GM19240 (cell line): ENCODE results near the gene EP300.
"Not testable (repeated sequence)": the region's sequence is repeated elsewhere in the genome, so short reads cannot be mapped to it uniquely, and the experiment has no call there.

ENCODE experiments used
- DNase-seq: peaks from one replicate; pipeline ENCODE4 v3.0.0; 2011; ENCODE audit warnings: low spot score; ENCODE audit not compliant: insufficient read length

EP300 gene

GRCh38 chr22:41078931-41079330, 13.5 kb upstream of the EP300 start:
- DNase-seq: no peak

GRCh38 chr22:41085842-41086241, 6.5 kb upstream of the EP300 start:
- no peak for DNase-seq

GRCh38 chr22:41091132-41092022, 1.0 kb upstream of the EP300 start:
- DNase-seq: peak; percentile 90

GRCh38 chr22:41092847-41093411, 537 bp downstream of the EP300 start:
- DNase-seq: no peak

- DNase-seq: no peak
Observed at GRCh38 chr22:41094041-41094593, 1.7 kb downstream of the EP300 start.

GRCh38 chr22:41096391-41096790, 4.0 kb downstream of the EP300 start:
- no peak for DNase-seq

GRCh38 chr22:41096841-41097240, 4.4 kb downstream of the EP300 start:
- no peak for DNase-seq

GRCh38 chr22:41099036-41099435, 6.6 kb downstream of the EP300 start:
- no peak for DNase-seq

- no peak for DNase-seq
Observed at GRCh38 chr22:41106122-41106968, 14.0 kb downstream of the EP300 start.

GRCh38 chr22:41106969-41107325, 14.6 kb downstream of the EP300 start:
- not testable (repeated sequence) for DNase-seq

- DNase-seq: no peak
Observed at GRCh38 chr22:41110968-41111367, 18.6 kb downstream of the EP300 start.

GRCh38 chr22:41116342-41116741, 23.9 kb downstream of the EP300 start:
- no peak for DNase-seq

- DNase-seq: no peak
Observed at GRCh38 chr22:41117127-41117965, 25.0 kb downstream of the EP300 start.

GRCh38 chr22:41123151-41123550, 30.8 kb downstream of the EP300 start:
- DNase-seq: no peak

- DNase-seq: no peak
Observed at GRCh38 chr22:41124086-41124485, 31.7 kb downstream of the EP300 start.

GRCh38 chr22:41127451-41127850, 35.1 kb downstream of the EP300 start:
- DNase-seq: no peak

- no peak for DNase-seq
Observed at GRCh38 chr22:41128606-41129005, 36.2 kb downstream of the EP300 start.

GRCh38 chr22:41132550-41132949, 40.2 kb downstream of the EP300 start:
- no peak for DNase-seq

- no peak for DNase-seq
Observed at GRCh38 chr22:41140365-41140957, 48.1 kb downstream of the EP300 start.

- DNase-seq: not testable (repeated sequence)
Observed at GRCh38 chr22:41145921-41146320, 53.5 kb downstream of the EP300 start.
